ENCODE measurements around the gene LRIG1. TPM values are rescaled to one million over a fixed set of nuclear protein-coding genes. Genes with fewer than 3 reads are reported as not detected.

LRIG1 gene
- total RNA-seq, 2 donors from 2014 or later: 121 to 131 TPM

DNA sequence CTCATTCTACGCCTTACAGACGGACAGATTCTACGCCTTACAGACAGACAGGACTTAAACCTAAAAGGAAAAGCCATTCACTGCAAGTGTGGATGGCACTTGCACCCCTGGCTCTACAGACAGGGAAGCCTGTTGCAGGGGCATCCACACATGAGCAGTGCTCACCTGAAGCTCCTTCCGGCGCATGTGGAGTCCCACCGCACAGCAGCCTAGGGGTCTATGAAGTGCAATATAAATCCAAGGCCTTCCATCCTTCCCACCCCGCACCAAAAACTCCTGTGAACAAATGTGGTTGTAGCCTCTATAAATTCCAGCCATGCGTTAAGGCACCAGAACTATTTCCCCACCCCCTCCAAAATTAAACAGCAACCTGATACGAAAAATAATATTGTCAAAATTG lies 121.3 kb downstream of the LRIG1 start:
- DNase-seq (ENCODE audit: low spot score) (no peak), ATAC-seq (ENCODE audit: insufficient number of reproducible peaks, low FRiP score, low read depth) (no peak)
- Histone ChIP-seq H3K4me1 (ENCODE audit: control insufficient read depth in 1 of 2, low read depth in 2 of 2) (peaks cover 0 to 10% of the 10 kb centered on the region in 2 donors), H3K27me3 (replicated peaks; ENCODE audit: insufficient read depth) (no peaks in the 10 kb centered on the region), H3K9me3 (no peaks in the 10 kb centered on the region), H3K4me3 (no peak overlapping the region), H3K36me3 (peaks cover 57% of the 10 kb centered on the region), H3K27ac (no peak overlapping the region)
- TF ChIP-seq, protein P1, sequence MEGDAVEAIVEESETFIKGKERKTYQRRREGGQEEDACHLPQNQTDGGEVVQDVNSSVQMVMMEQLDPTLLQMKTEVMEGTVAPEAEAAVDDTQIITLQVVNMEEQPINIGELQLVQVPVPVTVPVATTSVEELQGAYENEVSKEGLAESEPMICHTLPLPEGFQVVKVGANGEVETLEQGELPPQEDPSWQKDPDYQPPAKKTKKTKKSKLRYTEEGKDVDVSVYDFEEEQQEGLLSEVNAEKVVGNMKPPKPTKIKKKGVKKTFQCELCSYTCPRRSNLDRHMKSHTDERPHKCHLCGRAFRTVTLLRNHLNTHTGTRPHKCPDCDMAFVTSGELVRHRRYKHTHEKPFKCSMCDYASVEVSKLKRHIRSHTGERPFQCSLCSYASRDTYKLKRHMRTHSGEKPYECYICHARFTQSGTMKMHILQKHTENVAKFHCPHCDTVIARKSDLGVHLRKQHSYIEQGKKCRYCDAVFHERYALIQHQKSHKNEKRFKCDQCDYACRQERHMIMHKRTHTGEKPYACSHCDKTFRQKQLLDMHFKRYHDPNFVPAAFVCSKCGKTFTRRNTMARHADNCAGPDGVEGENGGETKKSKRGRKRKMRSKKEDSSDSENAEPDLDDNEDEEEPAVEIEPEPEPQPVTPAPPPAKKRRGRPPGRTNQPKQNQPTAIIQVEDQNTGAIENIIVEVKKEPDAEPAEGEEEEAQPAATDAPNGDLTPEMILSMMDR (IDR thresholded peaks at IDR 0.05): no peak

DNA sequence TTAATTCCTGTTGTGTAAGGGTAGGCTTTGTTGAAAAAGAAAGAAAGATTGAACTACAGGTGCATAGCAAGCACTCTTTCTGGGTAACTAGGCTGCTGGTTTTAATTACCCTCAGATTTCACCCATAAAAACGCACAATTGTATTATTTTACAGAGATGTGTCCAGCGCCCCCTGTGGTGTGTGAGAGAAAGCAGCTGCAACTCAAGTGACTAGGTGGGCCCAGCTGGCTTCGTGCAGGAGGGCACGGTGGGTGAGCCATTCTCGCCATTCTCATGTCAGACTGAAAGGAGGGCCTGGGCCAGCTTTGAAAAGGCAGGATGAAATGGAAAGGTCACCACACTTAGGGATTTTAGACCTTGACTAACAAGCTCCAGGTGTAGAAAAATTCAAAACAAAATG lies 122.6 kb downstream of the LRIG1 start:
- Histone ChIP-seq H3K27me3 (replicated peaks; ENCODE audit: insufficient read depth) (no peaks in the 10 kb centered on the region), H3K4me1 (ENCODE audit: control insufficient read depth in 1 of 2, low read depth in 2 of 2) (peaks cover 0 to 10% of the 10 kb centered on the region in 2 donors), H3K27ac (no peak overlapping the region), H3K36me3 (peaks cover 49% of the 10 kb centered on the region), H3K9me3 (no peaks in the 10 kb centered on the region), H3K4me3 (no peak overlapping the region)
- TF ChIP-seq, protein P1 (IDR thresholded peaks at IDR 0.05): peak; percentile 28
- DNase-seq (ENCODE audit: low spot score) (no peak), ATAC-seq (ENCODE audit: insufficient number of reproducible peaks, low FRiP score, low read depth) (no peak)

DNA sequence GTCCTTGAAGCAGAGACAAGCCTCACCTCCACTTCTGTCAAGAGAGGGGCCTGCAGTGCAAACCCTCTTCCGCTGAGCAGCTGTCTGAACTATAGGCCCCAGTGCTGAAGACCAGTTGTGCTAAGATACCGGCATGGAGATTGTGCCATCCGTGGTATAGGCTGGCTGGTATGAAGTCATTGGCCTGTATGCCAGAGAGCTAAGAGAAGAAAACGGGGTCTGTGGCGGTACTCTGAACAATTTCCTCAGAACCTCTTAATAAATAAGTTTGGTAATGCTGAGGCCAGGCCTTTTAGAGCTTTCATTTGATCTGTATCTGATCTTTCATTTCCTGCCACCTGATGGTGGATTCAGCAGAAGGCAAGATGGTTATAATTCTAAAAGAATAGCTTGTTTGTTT lies 123.0 kb downstream of the LRIG1 start:
- H3K27ac ChIP-seq: no peak overlapping the region
- H3K9me3 ChIP-seq: no peaks in the 10 kb centered on the region
- TF ChIP-seq, protein P1 (IDR thresholded peaks at IDR 0.05): no peak
- DNase-seq (ENCODE audit: low spot score) (no peak), ATAC-seq (ENCODE audit: insufficient number of reproducible peaks, low FRiP score, low read depth) (no peak)
- H3K36me3 ChIP-seq: peaks cover 44% of the 10 kb centered on the region
- H3K27me3 ChIP-seq (replicated peaks; ENCODE audit: insufficient read depth): no peaks in the 10 kb centered on the region
- peaks cover 0 to 10% of the 10 kb centered on the region in 2 donors for H3K4me1 ChIP-seq (ENCODE audit: control insufficient read depth in 1 of 2, low read depth in 2 of 2)
- no peak overlapping the region for H3K4me3 ChIP-seq

DNA sequence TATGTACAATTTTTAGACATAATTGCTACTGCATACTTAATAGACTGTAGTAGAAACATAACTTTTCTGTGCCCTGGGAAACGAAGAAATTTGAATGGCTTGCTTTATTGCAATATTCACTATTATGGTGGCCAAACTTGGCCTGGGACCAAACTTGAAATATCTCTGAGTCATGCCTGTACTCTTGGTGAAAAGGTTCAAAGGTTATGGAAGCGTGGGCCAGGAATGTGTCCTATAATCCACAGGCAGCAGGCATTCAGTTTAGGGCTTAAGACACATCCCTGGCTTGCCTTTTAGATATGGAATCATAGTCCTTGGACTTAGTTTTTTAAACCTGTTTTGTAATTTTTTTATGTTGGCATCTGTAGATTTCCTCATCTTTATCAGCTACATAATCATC lies 124.3 kb downstream of the LRIG1 start:
- no peak for DNase-seq (ENCODE audit: low spot score)
- TF ChIP-seq, protein P1 (IDR thresholded peaks at IDR 0.05): no peak
- H3K27me3 ChIP-seq (replicated peaks; ENCODE audit: insufficient read depth): no peaks in the 10 kb centered on the region
- peaks cover 0 to 10% of the 10 kb centered on the region in 2 donors for H3K4me1 ChIP-seq (ENCODE audit: control insufficient read depth in 1 of 2, low read depth in 2 of 2)
- ATAC-seq (ENCODE audit: insufficient number of reproducible peaks, low FRiP score, low read depth): no peak
- H3K9me3 ChIP-seq: no peaks in the 10 kb centered on the region
- no peak overlapping the region for H3K4me3 ChIP-seq
- H3K27ac ChIP-seq: no peak overlapping the region
- H3K36me3 ChIP-seq: peaks cover 36% of the 10 kb centered on the region

DNA sequence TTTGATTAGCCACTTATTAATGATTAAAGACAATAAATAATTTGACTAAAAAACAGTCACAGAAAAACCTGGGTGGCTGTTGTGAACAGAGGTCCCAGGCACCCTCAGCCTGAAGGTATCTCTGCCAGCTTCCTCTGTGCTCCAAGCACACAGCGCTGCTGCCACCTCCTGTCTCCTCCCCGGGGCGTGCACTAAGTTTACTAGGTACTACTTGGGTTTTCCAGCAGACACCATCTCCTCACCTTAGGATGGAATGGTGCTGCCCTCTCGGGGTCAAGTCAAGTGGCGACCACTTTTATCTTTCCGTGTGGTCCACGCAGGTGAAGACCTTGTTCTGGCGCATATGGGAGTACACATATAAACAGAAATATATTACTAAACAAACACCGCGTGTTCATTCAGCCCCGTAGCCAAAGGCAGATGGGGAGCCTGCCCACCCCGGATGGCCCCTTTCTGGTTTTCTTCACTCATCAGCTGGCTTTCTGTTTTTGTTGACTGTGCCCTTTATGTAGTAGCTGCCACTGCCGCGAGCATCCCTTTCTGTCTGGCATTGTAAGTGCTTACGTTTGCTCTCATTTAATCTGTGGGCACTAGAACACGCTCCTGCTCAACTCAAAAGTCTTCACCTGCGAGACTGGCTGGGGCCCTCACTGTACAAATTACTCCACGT lies 128.0 kb downstream of the LRIG1 start:
- Histone ChIP-seq H3K27ac (no peak overlapping the region), H3K4me1 (ENCODE audit: control insufficient read depth in 1 of 2, low read depth in 2 of 2) (peaks cover 0 to 10% of the 10 kb centered on the region in 2 donors), H3K9me3 (no peaks in the 10 kb centered on the region), H3K36me3 (peaks cover 13% of the 10 kb centered on the region), H3K4me3 (no peak overlapping the region), H3K27me3 (replicated peaks; ENCODE audit: insufficient read depth) (no peaks in the 10 kb centered on the region)
- DNase-seq (ENCODE audit: low spot score): no peak
- no peak for ATAC-seq (ENCODE audit: insufficient number of reproducible peaks, low FRiP score, low read depth)
- TF ChIP-seq, protein P1 (IDR thresholded peaks at IDR 0.05): no peak

Measured in thoracic aorta (tissue), 2 donors.